Activated naive CD8-positive, alpha-beta T cell (primary cell): ENCODE data around the gene RWDD1.
"Not testable (repeated sequence)": the region's sequence is repeated elsewhere in the genome, so short reads cannot be mapped to it uniquely, and the experiment has no call there.

Experiments
- H3K27ac Mint-ChIP-seq: one replicate; pipeline ENCODE4 v1.8.0; 2021; ENCODE audit warnings: mixed read lengths
- H3K27me3 Mint-ChIP-seq: one replicate; pipeline ENCODE4 v1.8.0; 2021; ENCODE audit warnings: mixed read lengths
- H3K36me3 Mint-ChIP-seq: one replicate; pipeline ENCODE4 v1.8.0; 2021; ENCODE audit warnings: mixed read lengths
- H3K4me1 Mint-ChIP-seq: one replicate; pipeline ENCODE4 v1.8.0; 2021; ENCODE audit warnings: low read depth, mixed read lengths
- H3K4me3 Mint-ChIP-seq: one replicate; pipeline ENCODE4 v1.8.0; 2021; ENCODE audit warnings: mild to moderate bottlenecking, mixed read lengths
- H3K9me3 Mint-ChIP-seq: one replicate; pipeline ENCODE4 v1.8.0; 2021; ENCODE audit warnings: low read depth, mixed read lengths

Gene RWDD1

DNA sequence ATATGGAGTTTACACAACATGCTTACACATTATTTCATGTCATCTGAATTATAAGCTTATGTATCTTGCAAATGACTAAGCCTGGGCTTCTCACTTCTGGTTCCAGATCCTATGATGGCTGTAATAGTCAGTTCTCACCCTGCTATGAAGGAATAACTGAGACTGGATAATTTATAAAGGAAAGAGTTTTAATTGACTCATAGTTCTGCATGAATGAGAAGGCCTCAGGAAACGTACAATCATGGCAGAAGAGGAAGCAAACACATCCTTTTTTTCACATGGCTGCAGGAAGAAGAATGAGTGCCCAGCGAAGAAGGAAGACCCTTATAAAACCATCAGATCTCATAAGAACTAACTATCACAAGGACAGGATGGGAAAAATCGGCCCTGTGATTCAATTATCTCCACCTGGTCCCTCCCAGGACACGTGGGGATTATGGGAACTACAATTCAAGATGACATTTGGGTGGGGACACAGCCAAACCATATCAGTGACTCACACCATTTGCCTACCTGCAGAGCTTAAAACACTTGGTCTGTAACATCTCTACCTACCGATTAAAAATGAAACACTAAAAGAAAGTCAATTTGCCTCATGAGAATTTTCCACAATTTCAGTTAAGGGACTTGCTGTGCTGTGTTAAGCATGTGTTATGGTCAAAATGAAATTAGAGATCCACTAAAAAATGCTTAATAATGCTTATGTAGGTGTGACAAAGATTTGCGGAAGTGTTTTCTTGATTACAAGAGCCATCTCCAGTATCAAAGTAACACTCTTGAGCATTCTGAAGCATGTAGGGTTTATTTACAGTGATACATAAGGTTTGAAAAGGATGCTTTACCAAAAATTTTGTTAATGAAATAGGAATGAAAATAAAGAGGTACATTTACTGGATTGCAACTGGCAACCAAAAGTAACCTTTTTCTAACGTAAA is 2.2 kb upstream of the RWDD1 start:
- Mint-ChIP-seq H3K4me1 (peaks cover 46% of the 10 kb centered on the region), H3K4me3 (peak overlapping the region; percentile 17), H3K36me3 (peaks cover 2% of the 10 kb centered on the region), H3K27me3 (no peaks in the 10 kb centered on the region), H3K9me3 (no peaks in the 10 kb centered on the region), H3K27ac (no peak overlapping the region)

- no peaks in the 10 kb centered on the region for H3K27me3 Mint-ChIP-seq
- peak overlapping the region; percentile 95 for H3K27ac Mint-ChIP-seq
- no peaks in the 10 kb centered on the region for H3K9me3 Mint-ChIP-seq
- peaks cover 56% of the 10 kb centered on the region for H3K4me1 Mint-ChIP-seq
- H3K4me3 Mint-ChIP-seq: peak overlapping the region; percentile 100
- H3K36me3 Mint-ChIP-seq: peaks cover 3% of the 10 kb centered on the region
Observed at GRCh38 chr6:116571683-116572000, 338 bp downstream of the RWDD1 start.

- H3K4me1 Mint-ChIP-seq: peaks cover 59% of the 10 kb centered on the region
- peak overlapping the region; percentile 95 for H3K27ac Mint-ChIP-seq
- peaks cover 3% of the 10 kb centered on the region for H3K36me3 Mint-ChIP-seq
- H3K4me3 Mint-ChIP-seq: peak overlapping the region; percentile 100
- no peaks in the 10 kb centered on the region for H3K9me3 Mint-ChIP-seq
- no peaks in the 10 kb centered on the region for H3K27me3 Mint-ChIP-seq
Observed at GRCh38 chr6:116572162-116572561, 858 bp downstream of the RWDD1 start.

GRCh38 chr6:116575227-116575626 is 3.9 kb downstream of the RWDD1 start:
- H3K9me3 Mint-ChIP-seq: no peaks in the 10 kb centered on the region
- H3K36me3 Mint-ChIP-seq: peaks cover 8% of the 10 kb centered on the region
- no peaks in the 10 kb centered on the region for H3K27me3 Mint-ChIP-seq
- H3K4me1 Mint-ChIP-seq: peaks cover 65% of the 10 kb centered on the region
- H3K27ac Mint-ChIP-seq: no peak overlapping the region
- no peak overlapping the region for H3K4me3 Mint-ChIP-seq

GRCh38 chr6:116577486-116577885 is 6.2 kb downstream of the RWDD1 start:
- H3K27ac Mint-ChIP-seq: no peak overlapping the region
- no peaks in the 10 kb centered on the region for H3K9me3 Mint-ChIP-seq

DNA sequence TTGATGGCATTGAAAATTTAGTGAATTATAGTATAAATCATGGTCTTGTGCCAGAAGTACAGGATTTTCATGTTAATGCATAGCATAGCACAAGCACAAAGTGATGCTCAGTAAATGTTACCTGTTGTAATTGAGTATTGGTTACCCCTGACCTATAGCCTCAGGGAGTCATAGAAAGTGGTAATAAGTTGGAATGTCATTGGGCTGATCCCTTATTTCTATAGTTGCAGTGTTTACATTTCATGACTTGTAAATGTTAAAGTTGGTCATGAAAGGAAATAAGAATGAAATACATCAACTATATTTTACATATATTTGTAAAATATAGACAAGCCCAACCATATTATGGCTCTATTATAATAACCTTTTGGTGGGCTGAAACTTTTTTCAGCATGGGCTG is 7.0 kb downstream of the RWDD1 start:
- Mint-ChIP-seq H3K36me3 (peaks cover 10% of the 10 kb centered on the region), H3K27ac (no peak overlapping the region), H3K9me3 (no peaks in the 10 kb centered on the region), H3K4me3 (no peak overlapping the region), H3K27me3 (no peaks in the 10 kb centered on the region), H3K4me1 (peaks cover 51% of the 10 kb centered on the region)

More at GRCh38 chr6:116577486-116577885, 6.2 kb downstream of the RWDD1 start:
- Mint-ChIP-seq H3K4me3 (no peak overlapping the region), H3K27me3 (no peaks in the 10 kb centered on the region), H3K36me3 (peaks cover 10% of the 10 kb centered on the region), H3K4me1 (peaks cover 60% of the 10 kb centered on the region)

DNA sequence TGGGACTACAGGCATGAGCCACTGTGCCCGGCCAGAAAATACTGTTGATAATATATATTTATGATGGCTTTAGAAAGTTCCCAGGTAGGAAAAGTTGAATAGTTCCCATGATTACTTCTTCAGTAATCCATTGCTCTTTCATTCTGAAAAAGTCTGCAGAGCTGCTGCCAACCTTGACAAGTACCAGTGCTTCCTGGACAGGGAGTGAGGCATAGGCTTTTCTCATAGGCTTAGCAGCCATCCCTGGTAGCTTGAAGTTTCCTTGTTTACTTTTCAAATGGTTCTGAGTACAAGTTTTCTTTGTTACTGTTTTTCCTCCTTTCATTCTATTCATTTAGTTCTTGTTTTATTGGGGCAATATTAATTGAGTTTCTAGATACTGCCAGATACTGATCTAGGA is 7.8 kb downstream of the RWDD1 start:
- H3K36me3 Mint-ChIP-seq: peaks cover 8% of the 10 kb centered on the region
- H3K4me1 Mint-ChIP-seq: peaks cover 43% of the 10 kb centered on the region
- H3K9me3 Mint-ChIP-seq: no peaks in the 10 kb centered on the region
- H3K27me3 Mint-ChIP-seq: no peaks in the 10 kb centered on the region
- no peak overlapping the region for H3K4me3 Mint-ChIP-seq
- no peak overlapping the region for H3K27ac Mint-ChIP-seq

- Mint-ChIP-seq H3K27ac (no peak overlapping the region), H3K4me3 (no peak overlapping the region), H3K9me3 (no peaks in the 10 kb centered on the region), H3K4me1 (peaks cover 42% of the 10 kb centered on the region), H3K36me3 (peaks cover 12% of the 10 kb centered on the region), H3K27me3 (no peaks in the 10 kb centered on the region)
Observed at GRCh38 chr6:116580198-116580597, 8.9 kb downstream of the RWDD1 start.

DNA sequence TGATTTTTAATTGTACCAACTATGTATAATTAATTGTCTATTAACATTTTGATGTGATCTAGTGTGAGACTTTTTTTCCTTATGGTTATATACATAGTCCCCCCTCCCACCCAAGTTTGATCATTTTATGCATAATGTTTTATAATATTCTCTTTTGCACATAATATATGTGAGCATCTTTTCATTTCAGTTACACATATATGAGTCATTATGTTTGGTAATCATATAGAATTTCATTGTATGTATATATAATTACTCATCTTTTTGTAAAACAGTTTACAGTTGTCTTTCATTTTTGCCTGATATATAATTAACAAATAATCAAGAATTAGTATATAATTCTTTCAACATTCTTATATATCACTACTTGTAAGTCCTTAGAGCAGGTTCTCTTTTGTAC is 15.0 kb downstream of the RWDD1 start:
- Mint-ChIP-seq H3K36me3 (peaks cover 16% of the 10 kb centered on the region), H3K4me3 (no peak overlapping the region), H3K4me1 (peaks cover 5% of the 10 kb centered on the region)

DNA sequence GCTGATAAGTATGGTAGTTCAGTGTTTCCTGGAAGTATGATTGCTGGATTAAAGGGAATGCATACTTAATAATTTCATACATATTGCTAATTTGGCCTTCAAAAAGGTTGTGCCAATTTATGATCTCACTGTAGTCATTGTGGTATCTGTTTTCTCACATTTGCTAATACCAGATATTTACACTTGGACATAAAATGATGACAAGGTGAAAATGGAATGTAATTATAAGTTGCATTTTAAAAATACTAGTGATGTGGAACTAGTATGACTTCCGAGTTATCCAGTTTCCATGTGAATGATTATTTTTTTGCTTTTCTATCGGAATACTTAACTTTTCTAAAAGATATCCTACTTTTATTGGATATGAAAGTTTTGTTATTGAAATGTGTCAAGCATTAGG is 15.4 kb downstream of the RWDD1 start:
- Mint-ChIP-seq H3K27ac (no peak overlapping the region), H3K9me3 (no peaks in the 10 kb centered on the region), H3K27me3 (no peaks in the 10 kb centered on the region), H3K4me3 (no peak overlapping the region), H3K36me3 (peaks cover 18% of the 10 kb centered on the region), H3K4me1 (peaks cover 2% of the 10 kb centered on the region)

More for the DNA sequence above, 15.0 kb downstream of the RWDD1 start:
- Mint-ChIP-seq H3K9me3 (no peaks in the 10 kb centered on the region), H3K27me3 (no peaks in the 10 kb centered on the region), H3K27ac (no peak overlapping the region)

GRCh38 chr6:116595247-116595646 is 23.9 kb downstream of the RWDD1 start:
- H3K27ac Mint-ChIP-seq: no peak overlapping the region
- no peak overlapping the region for H3K4me3 Mint-ChIP-seq
- H3K36me3 Mint-ChIP-seq: peaks cover 46% of the 10 kb centered on the region
- no peaks in the 10 kb centered on the region for H3K9me3 Mint-ChIP-seq
- no peaks in the 10 kb centered on the region for H3K27me3 Mint-ChIP-seq
- H3K4me1 Mint-ChIP-seq: no peaks in the 10 kb centered on the region

DNA sequence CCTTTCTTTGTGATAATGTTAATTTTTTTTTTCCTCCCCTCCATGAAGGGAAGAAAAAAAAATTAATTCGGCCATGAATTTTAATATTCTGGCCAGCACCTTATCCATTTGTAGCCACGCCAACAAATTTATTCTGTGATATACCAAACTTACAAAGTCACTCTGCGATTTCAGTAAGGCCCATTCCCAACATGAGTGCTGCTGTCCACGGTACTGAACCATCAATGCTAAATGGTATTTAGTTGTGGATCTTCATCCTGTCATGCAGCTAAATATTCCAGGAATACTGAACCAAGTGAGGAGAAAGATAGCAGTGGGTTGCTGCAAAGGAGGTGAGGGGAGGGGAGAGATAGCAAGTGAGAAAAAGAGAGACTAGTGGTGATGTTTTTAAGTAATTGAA is 25.5 kb downstream of the RWDD1 start:
- Mint-ChIP-seq H3K27ac (peak overlapping the region; percentile 34), H3K9me3 (no peaks in the 10 kb centered on the region), H3K4me3 (no peak overlapping the region), H3K4me1 (no peaks in the 10 kb centered on the region), H3K27me3 (no peaks in the 10 kb centered on the region), H3K36me3 (peaks cover 48% of the 10 kb centered on the region)

DNA sequence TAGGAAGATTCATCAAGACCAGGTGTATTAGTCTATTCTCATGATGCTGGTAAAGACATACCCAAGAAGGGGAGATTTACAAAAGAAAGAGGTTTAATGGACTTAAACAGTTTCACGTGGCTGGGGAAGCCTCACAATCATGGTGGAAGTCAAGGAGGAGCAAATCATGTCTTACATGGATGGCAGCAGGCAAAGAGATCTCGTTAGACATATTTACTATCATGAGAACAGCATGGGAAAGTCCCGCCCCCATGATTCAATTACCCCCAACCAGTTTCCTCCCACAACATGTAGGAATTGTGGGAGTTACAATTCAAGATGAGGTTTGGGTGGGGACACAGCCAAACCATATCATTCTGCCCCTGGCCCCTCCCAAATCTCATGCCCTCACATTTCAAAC is 32.6 kb downstream of the RWDD1 start:
- Mint-ChIP-seq H3K36me3 (peaks cover 47% of the 10 kb centered on the region), H3K9me3 (peaks cover 14% of the 10 kb centered on the region)
- H3K27me3 Mint-ChIP-seq, H3K4me1 Mint-ChIP-seq, H3K4me3 Mint-ChIP-seq, H3K27ac Mint-ChIP-seq: not testable (repeated sequence)

GRCh38 chr6:116604868-116605267 is 33.6 kb downstream of the RWDD1 start:
- H3K4me1 Mint-ChIP-seq, H3K27ac Mint-ChIP-seq, H3K27me3 Mint-ChIP-seq, H3K4me3 Mint-ChIP-seq: not testable (repeated sequence)
- H3K36me3 Mint-ChIP-seq: peaks cover 41% of the 10 kb centered on the region
- H3K9me3 Mint-ChIP-seq: peaks cover 14% of the 10 kb centered on the region

DNA sequence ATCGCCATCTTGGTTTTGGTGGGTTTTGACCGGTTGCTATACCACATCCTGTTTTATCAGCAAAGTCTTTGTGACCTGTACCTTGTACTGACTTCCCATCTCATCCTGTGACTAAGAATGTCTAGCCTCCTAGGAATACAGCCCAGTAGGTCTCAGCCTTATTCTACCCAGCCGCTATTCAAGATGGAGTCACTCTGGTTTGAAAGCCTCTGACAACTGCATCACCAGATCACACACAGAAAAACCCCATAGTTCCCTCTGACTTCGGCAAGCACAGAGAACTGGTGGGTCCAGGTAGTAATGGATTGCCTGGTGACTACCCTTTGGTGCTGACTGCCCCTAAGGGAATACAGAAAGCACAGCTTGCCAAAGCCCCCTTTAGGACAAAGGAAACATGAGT is 34.6 kb downstream of the RWDD1 start:
- H3K4me3 Mint-ChIP-seq: no peak overlapping the region
- no peak overlapping the region for H3K27ac Mint-ChIP-seq
- peaks cover 37% of the 10 kb centered on the region for H3K36me3 Mint-ChIP-seq
- no peaks in the 10 kb centered on the region for H3K4me1 Mint-ChIP-seq
- H3K27me3 Mint-ChIP-seq: no peaks in the 10 kb centered on the region
- peaks cover 14% of the 10 kb centered on the region for H3K9me3 Mint-ChIP-seq

DNA sequence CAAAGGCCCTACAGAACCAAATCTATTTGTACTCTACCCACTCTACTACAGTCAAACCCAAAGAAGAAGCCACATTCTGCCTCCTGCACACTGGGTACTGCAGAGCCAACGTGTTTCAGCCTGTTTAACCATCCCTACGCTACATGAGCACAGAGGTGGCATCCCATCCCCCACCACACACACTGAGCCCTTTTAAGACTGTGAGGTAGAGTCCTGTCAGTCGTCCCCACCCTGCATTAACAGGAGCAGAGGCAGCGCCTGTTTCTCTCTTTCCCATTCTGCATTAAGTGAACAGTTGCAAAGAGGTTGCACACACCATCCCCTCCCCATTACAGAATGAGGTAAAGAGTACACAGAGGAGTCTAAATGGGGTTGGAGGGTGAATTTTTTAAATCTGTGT is 39.8 kb downstream of the RWDD1 start:
- H3K4me3 Mint-ChIP-seq: no peak overlapping the region
- no peaks in the 10 kb centered on the region for H3K9me3 Mint-ChIP-seq
- peaks cover 6% of the 10 kb centered on the region for H3K36me3 Mint-ChIP-seq
- H3K27ac Mint-ChIP-seq: no peak overlapping the region
- peaks cover 8% of the 10 kb centered on the region for H3K27me3 Mint-ChIP-seq
- peaks cover 7% of the 10 kb centered on the region for H3K4me1 Mint-ChIP-seq
